CD14-positive monocyte (primary cell): ENCODE measurements around the gene CBX2. TPM values are rescaled to one million over a fixed set of nuclear protein-coding genes. Genes with fewer than 3 reads are reported as not detected.

ENCODE experiments used
- DNase-seq, 3 donors: peaks; one replicate each; pipeline ENCODE4 v3.0.0-alpha.2; 2011 to 2022
- H2AFZ ChIP-seq: 2 replicates; pipeline ENCODE4 v1.6.0; 2012; ENCODE audit warnings: mild to moderate bottlenecking, low read depth, low read length, inconsistent platforms; ENCODE audit not compliant: insufficient read depth, poor library complexity, severe bottlenecking
- H3K27ac ChIP-seq, 2 donors: 1 replicate in 1 of 2; 2 replicates in 1 of 2; pipeline ENCODE4 v1.5.1; 2012 to 2013; ENCODE audit warnings: low read length in 2 of 2, control low read depth in 1 of 2, inconsistent platforms in 1 of 2, low read depth in 1 of 2, mild to moderate bottlenecking in 1 of 2
- H3K27me3 ChIP-seq, 2 donors: one replicate each; pipeline versions ENCODE4 v1.6.0 to v1.6.1; 2011 to 2013; ENCODE audit warnings: low read length in 2 of 2; ENCODE audit not compliant: control insufficient read depth in 2 of 2, insufficient read depth in 2 of 2
- H3K36me3 ChIP-seq, 2 donors: replicated peaks in 1 of 2; 1 replicate in 1 of 2; 2 replicates in 1 of 2; pipeline versions ENCODE4 v1.5.1 to v1.6.1; 2012 to 2013; ENCODE audit warnings: low read length in 2 of 2, control low read depth in 1 of 2, inconsistent platforms in 1 of 2, mild to moderate bottlenecking in 1 of 2; ENCODE audit not compliant: insufficient read depth in 2 of 2, control insufficient read depth in 1 of 2
- H3K4me1 ChIP-seq, 2 donors: 1 replicate in 1 of 2; 2 replicates in 1 of 2; pipeline versions ENCODE4 v1.5.1 to v1.6.1; 2012 to 2013; ENCODE audit warnings: low read length in 2 of 2, control low read depth in 1 of 2, inconsistent platforms in 1 of 2, mild to moderate bottlenecking in 1 of 2, moderate library complexity in 1 of 2; ENCODE audit not compliant: insufficient read depth in 2 of 2, control insufficient read depth in 1 of 2
- H3K4me2 ChIP-seq: replicated peaks from 2 replicates; pipeline ENCODE3; 2012; ENCODE audit warnings: low read length, moderate library complexity, mild to moderate bottlenecking; ENCODE audit not compliant: poor library complexity, severe bottlenecking; ENCODE audit errors: extremely low read depth
- H3K4me3 ChIP-seq, 3 experiments: fragments of 200-600 bp in 1 of 3; sonication (generic) in 1 of 3; replicated peaks in 1 of 3; 1 replicate in 2 of 3; 2 replicates in 1 of 3; pipeline ENCODE4 v1.5.1; 2011 to 2013; ENCODE audit warnings: low read length in 3 of 3, mild to moderate bottlenecking in 3 of 3, control low read depth in 2 of 3, low read depth in 2 of 3, inconsistent platforms in 1 of 3, moderate library complexity in 1 of 3
- H3K79me2 ChIP-seq: 2 replicates; pipeline ENCODE4 v1.6.0; 2012; ENCODE audit warnings: mild to moderate bottlenecking, control low read depth, inconsistent platforms, low read length, moderate library complexity; ENCODE audit not compliant: insufficient read depth
- H3K9ac ChIP-seq: 2 replicates; pipeline ENCODE4 v1.6.0; 2017; ENCODE audit warnings: low read length, mild to moderate bottlenecking; ENCODE audit not compliant: insufficient read depth, poor library complexity, severe bottlenecking
- H3K9me3 ChIP-seq, 2 donors: replicated peaks in 1 of 2; 1 replicate in 1 of 2; 2 replicates in 1 of 2; pipeline versions ENCODE4 v1.5.1 to v1.6.1; 2012 to 2013; ENCODE audit warnings: low read length in 2 of 2, control low read depth in 1 of 2; ENCODE audit not compliant: control insufficient read depth in 1 of 2, insufficient read depth in 1 of 2
- H4K20me1 ChIP-seq: 2 replicates; pipeline ENCODE4 v1.6.0; 2012; ENCODE audit warnings: mild to moderate bottlenecking, low read length, control low read depth, moderate library complexity; ENCODE audit not compliant: insufficient read depth
- H3K27ac Mint-ChIP-seq, 7 donors: one replicate each; pipeline ENCODE4 v1.8.0; 2020; ENCODE audit warnings: mild to moderate bottlenecking in 7 of 7, mixed read lengths in 7 of 7, moderate library complexity in 6 of 7, inconsistent platforms in 2 of 7
- H3K27me3 Mint-ChIP-seq, 3 donors: one replicate each; pipeline ENCODE4 v1.8.0; 2021 to 2022; ENCODE audit warnings: low read depth in 3 of 3, mild to moderate bottlenecking in 3 of 3, mixed read lengths in 3 of 3, moderate library complexity in 3 of 3, inconsistent platforms in 1 of 3
- H3K36me3 Mint-ChIP-seq, 2 donors: one replicate each; pipeline ENCODE4 v1.8.0; 2020; ENCODE audit warnings: mixed read lengths in 2 of 2, inconsistent platforms in 1 of 2, mild to moderate bottlenecking in 1 of 2
- H3K4me1 Mint-ChIP-seq: one replicate; pipeline ENCODE4 v1.8.0; 2020; ENCODE audit warnings: mild to moderate bottlenecking, mixed read lengths
- H3K4me3 Mint-ChIP-seq, 2 donors: one replicate each; pipeline ENCODE4 v1.8.0; 2020; ENCODE audit warnings: mild to moderate bottlenecking in 2 of 2, mixed read lengths in 2 of 2, moderate library complexity in 1 of 2
- H3K9me3 Mint-ChIP-seq, 7 donors: one replicate each; pipeline ENCODE4 v1.8.0; 2020 to 2022; ENCODE audit warnings: mixed read lengths in 7 of 7, mild to moderate bottlenecking in 6 of 7, moderate library complexity in 6 of 7, inconsistent platforms in 2 of 7
- WGBS: methylation state at CpG from one replicate; pipeline ENCODE4 v1.1.5; 2013; ENCODE audit warnings: missing lambda C conversion rate; ENCODE audit not compliant: insufficient coverage; 5-methylcytosine and 5-hydroxymethylcytosine counted together
- intact Hi-C, 2 donors: fragments of 100-400 bp; cut with micrococcal nuclease; formaldehyde crosslinking; loops; one replicate each; pipeline versions ENCODE4 v1.15.0 to v1.15.1; 2023
- polyA plus RNA-seq, 3 donors: library from polyadenylated mRNA; depleted of rRNA in 1 of 3; unstranded in 2 of 3; stranded (reverse) in 1 of 3; fragments of 300-500 nt in 2 of 3; fragments of >200 nt in 1 of 3; fragmentation: Illumina TruSeq in 2 of 3; gene quantifications; 1 replicate in 2 of 3; 2 replicates in 1 of 3; pipeline ENCODE4 v1.2.3, GENCODE V29; 2012 to 2021
- TF ChIP-seq, protein P1 (sequence below): fragments of 200-600 bp; IDR thresholded peaks from one replicate; pipeline ENCODE4 v1.8.0; 2022; ENCODE audit warnings: antibody characterized with exemption, mild to moderate bottlenecking

The CBX2 gene
- polyA plus RNA-seq, 3 donors, result 0.09 to 0.95 TPM; not detected in 1

GRCh38 chr17:79738643-79739042, 39.3 kb upstream of the CBX2 start:
- H3K9ac ChIP-seq, result no peak overlapping the region
- no peaks in the 10 kb centered on the region for H4K20me1 ChIP-seq
- peaks cover 0 to 26% of the 10 kb centered on the region in 2 donors for H3K27me3 ChIP-seq
- Mint-ChIP-seq H3K9me3 (peaks cover 0 to 2% (median 0%) of the 10 kb centered on the region in 7 donors), H3K36me3 (no peaks in the 10 kb centered on the region), H3K4me3 (peak overlapping the region in 1 of 2 donors; percentile 13), H3K4me1 (peaks cover 7% of the 10 kb centered on the region), H3K27me3 (peaks cover 24 to 57% (median 43%) of the 10 kb centered on the region in 3 donors), H3K27ac (no peak overlapping the region)
- H3K27ac ChIP-seq, result no peak overlapping the region
- H3K4me2 ChIP-seq, result no peak overlapping the region
- no peak for DNase-seq
- H2AFZ ChIP-seq, result no peak overlapping the region
- H3K36me3 ChIP-seq, result no peaks in the 10 kb centered on the region
- WGBS, result 95% methylated on average over 14 of the region's 14 CpGs
- no peaks in the 10 kb centered on the region for H3K79me2 ChIP-seq
- H3K4me3 ChIP-seq, result no peak overlapping the region
- TF ChIP-seq, protein P1, sequence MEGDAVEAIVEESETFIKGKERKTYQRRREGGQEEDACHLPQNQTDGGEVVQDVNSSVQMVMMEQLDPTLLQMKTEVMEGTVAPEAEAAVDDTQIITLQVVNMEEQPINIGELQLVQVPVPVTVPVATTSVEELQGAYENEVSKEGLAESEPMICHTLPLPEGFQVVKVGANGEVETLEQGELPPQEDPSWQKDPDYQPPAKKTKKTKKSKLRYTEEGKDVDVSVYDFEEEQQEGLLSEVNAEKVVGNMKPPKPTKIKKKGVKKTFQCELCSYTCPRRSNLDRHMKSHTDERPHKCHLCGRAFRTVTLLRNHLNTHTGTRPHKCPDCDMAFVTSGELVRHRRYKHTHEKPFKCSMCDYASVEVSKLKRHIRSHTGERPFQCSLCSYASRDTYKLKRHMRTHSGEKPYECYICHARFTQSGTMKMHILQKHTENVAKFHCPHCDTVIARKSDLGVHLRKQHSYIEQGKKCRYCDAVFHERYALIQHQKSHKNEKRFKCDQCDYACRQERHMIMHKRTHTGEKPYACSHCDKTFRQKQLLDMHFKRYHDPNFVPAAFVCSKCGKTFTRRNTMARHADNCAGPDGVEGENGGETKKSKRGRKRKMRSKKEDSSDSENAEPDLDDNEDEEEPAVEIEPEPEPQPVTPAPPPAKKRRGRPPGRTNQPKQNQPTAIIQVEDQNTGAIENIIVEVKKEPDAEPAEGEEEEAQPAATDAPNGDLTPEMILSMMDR, result no peak
- no peaks in the 10 kb centered on the region for H3K9me3 ChIP-seq
- H3K4me1 ChIP-seq, result peaks cover 6 to 7% of the 10 kb centered on the region in 2 donors
- intact Hi-C loops, result no loop called here

- Mint-ChIP-seq H3K9me3 (peaks cover 0 to 2% (median 0%) of the 10 kb centered on the region in 7 donors), H3K4me1 (peaks cover 5% of the 10 kb centered on the region), H3K27me3 (peaks cover 24 to 62% (median 43%) of the 10 kb centered on the region in 3 donors), H3K27ac (peak overlapping the region in 2 of 7 donors; percentile 43 to 49), H3K4me3 (peak overlapping the region in 1 of 2 donors; percentile 54), H3K36me3 (no peaks in the 10 kb centered on the region)
- intact Hi-C loops, result no loop called here
- TF ChIP-seq, protein P1, result no peak
- DNase-seq, result no peak
- Histone ChIP-seq H4K20me1 (no peaks in the 10 kb centered on the region), H3K9ac (no peak overlapping the region), H3K9me3 (no peaks in the 10 kb centered on the region), H3K4me1 (peaks cover 6 to 7% of the 10 kb centered on the region in 2 donors), H3K27ac (no peak overlapping the region), H2AFZ (no peak overlapping the region), H3K4me2 (no peak overlapping the region), H3K4me3 (no peak overlapping the region), H3K27me3 (peaks cover 0 to 26% of the 10 kb centered on the region in 2 donors), H3K79me2 (no peaks in the 10 kb centered on the region), H3K36me3 (no peaks in the 10 kb centered on the region)
- WGBS, result 92% methylated on average over 28 of the region's 28 CpGs
Measured at GRCh38 chr17:79739148-79740062, 38.5 kb upstream of the CBX2 start.
